T-helper 17 cell (primary cell): Measurements from ENCODE around the gene NCF4. TPM values are rescaled to one million over a fixed set of nuclear protein-coding genes. Genes with fewer than 3 reads are reported as not detected.

Experiments used
- ATAC-seq: fragments of 150-1000 bp; cut with Tn5 transposase; 2 replicates; pipeline ENCODE4 v1.10.0; 2021; ENCODE audit warnings: mild to moderate bottlenecking, moderate library complexity
- DNase-seq, 3 donors: peaks; one replicate each; pipeline versions ENCODE4 v3.0.0 to v3.0.0-alpha.2; 2020 to 2021
- H3K9me3 ChIP-seq: one replicate; pipeline ENCODE4 v1.7.0; 2013; ENCODE audit warnings: low read length, mild to moderate bottlenecking; ENCODE audit not compliant: control insufficient read depth, poor library complexity, severe bottlenecking
- H3K27ac Mint-ChIP-seq: one replicate; pipeline ENCODE4 v1.8.0; 2022; ENCODE audit warnings: mild to moderate bottlenecking, moderate library complexity, mixed read lengths
- H3K27me3 Mint-ChIP-seq: one replicate; pipeline ENCODE4 v1.8.0; 2022; ENCODE audit warnings: mixed read lengths
- H3K36me3 Mint-ChIP-seq: one replicate; pipeline ENCODE4 v1.8.0; 2022; ENCODE audit warnings: low read depth, mixed read lengths
- H3K4me1 Mint-ChIP-seq: one replicate; pipeline ENCODE4 v1.8.0; 2022; ENCODE audit warnings: mild to moderate bottlenecking, mixed read lengths
- H3K4me3 Mint-ChIP-seq: one replicate; pipeline ENCODE4 v1.8.0; 2022; ENCODE audit warnings: mild to moderate bottlenecking, moderate library complexity, mixed read lengths
- total RNA-seq, 4 donors: library from RNA in 2 of 4; stranded (reverse) in 2 of 4; gene quantifications; one replicate each; pipeline ENCODE4 v1.2.3 and lab custom pipeline; 2022 to 2026

Gene NCF4
- total RNA-seq, 2 donors from 2014 or later: 31.7 to 37.1 TPM

GRCh38 chr22:36916034-36916433 lies 55.2 kb downstream of the NCF4 start:
- no peak overlapping the region for H3K27ac Mint-ChIP-seq
- DNase-seq (no peak), ATAC-seq (no peak)
- H3K27me3 Mint-ChIP-seq: peaks cover 19% of the 10 kb centered on the region
- no peaks in the 10 kb centered on the region for H3K9me3 ChIP-seq
- H3K36me3 Mint-ChIP-seq: peaks cover 4% of the 10 kb centered on the region
- H3K4me1 Mint-ChIP-seq: peaks cover 15% of the 10 kb centered on the region
- H3K4me3 Mint-ChIP-seq: no peak overlapping the region

GRCh38 chr22:36918586-36919284 lies 57.9 kb downstream of the NCF4 start:
- Mint-ChIP-seq H3K27ac (no peak overlapping the region), H3K4me3 (no peak overlapping the region), H3K36me3 (peaks cover 5% of the 10 kb centered on the region), H3K27me3 (peaks cover 22% of the 10 kb centered on the region), H3K4me1 (peaks cover 11% of the 10 kb centered on the region)
- H3K9me3 ChIP-seq: no peaks in the 10 kb centered on the region
- ATAC-seq: no peak
- DNase-seq: no peak

- Mint-ChIP-seq H3K27me3 (peaks cover 39% of the 10 kb centered on the region), H3K4me1 (peaks cover 11% of the 10 kb centered on the region), H3K36me3 (peaks cover 12% of the 10 kb centered on the region), H3K4me3 (no peak overlapping the region), H3K27ac (peak overlapping the region; percentile 17)
- no peaks in the 10 kb centered on the region for H3K9me3 ChIP-seq
- DNase-seq (no peak), ATAC-seq (peak; percentile 55)
Observed at GRCh38 chr22:36921309-36922104, 60.7 kb downstream of the NCF4 start.

- no peaks in the 10 kb centered on the region for H3K9me3 ChIP-seq
- Mint-ChIP-seq H3K27me3 (peaks cover 43% of the 10 kb centered on the region), H3K4me3 (no peak overlapping the region), H3K27ac (no peak overlapping the region), H3K4me1 (peaks cover 11% of the 10 kb centered on the region), H3K36me3 (peaks cover 12% of the 10 kb centered on the region)
- DNase-seq: no peak
- ATAC-seq: no peak
Observed at GRCh38 chr22:36922105-36922608, 61.4 kb downstream of the NCF4 start.

- H3K9me3 ChIP-seq: no peaks in the 10 kb centered on the region
- peaks cover 12% of the 10 kb centered on the region for H3K36me3 Mint-ChIP-seq
- DNase-seq (no peak), ATAC-seq (no peak)
- H3K4me3 Mint-ChIP-seq: no peak overlapping the region
- peaks cover 44% of the 10 kb centered on the region for H3K27me3 Mint-ChIP-seq
- peaks cover 14% of the 10 kb centered on the region for H3K4me1 Mint-ChIP-seq
- H3K27ac Mint-ChIP-seq: no peak overlapping the region
Observed at GRCh38 chr22:36922711-36923110, 61.9 kb downstream of the NCF4 start.

- H3K4me1 Mint-ChIP-seq: peaks cover 14% of the 10 kb centered on the region
- H3K36me3 Mint-ChIP-seq: peaks cover 12% of the 10 kb centered on the region
- peaks cover 49% of the 10 kb centered on the region for H3K27me3 Mint-ChIP-seq
- ATAC-seq: no peak
- H3K27ac Mint-ChIP-seq: no peak overlapping the region
- no peak overlapping the region for H3K4me3 Mint-ChIP-seq
- DNase-seq: no peak
- H3K9me3 ChIP-seq: no peaks in the 10 kb centered on the region
Observed at GRCh38 chr22:36923131-36923788, 62.5 kb downstream of the NCF4 start.

GRCh38 chr22:36924151-36924698 lies 63.4 kb downstream of the NCF4 start:
- Mint-ChIP-seq H3K36me3 (peaks cover 12% of the 10 kb centered on the region), H3K4me1 (peaks cover 14% of the 10 kb centered on the region), H3K27ac (no peak overlapping the region), H3K4me3 (no peak overlapping the region), H3K27me3 (peaks cover 54% of the 10 kb centered on the region)
- no peak for DNase-seq
- ATAC-seq: no peak
- H3K9me3 ChIP-seq: no peaks in the 10 kb centered on the region

- Mint-ChIP-seq H3K4me1 (peaks cover 16% of the 10 kb centered on the region), H3K27ac (no peak overlapping the region), H3K36me3 (peaks cover 12% of the 10 kb centered on the region), H3K4me3 (no peak overlapping the region), H3K27me3 (peaks cover 47% of the 10 kb centered on the region)
- DNase-seq (no peak), ATAC-seq (no peak)
- H3K9me3 ChIP-seq: no peaks in the 10 kb centered on the region
Observed at GRCh38 chr22:36925388-36926290, 64.8 kb downstream of the NCF4 start.

- Mint-ChIP-seq H3K36me3 (peaks cover 7% of the 10 kb centered on the region), H3K27ac (no peak overlapping the region), H3K27me3 (peaks cover 45% of the 10 kb centered on the region), H3K4me1 (peaks cover 13% of the 10 kb centered on the region), H3K4me3 (no peak overlapping the region)
- no peaks in the 10 kb centered on the region for H3K9me3 ChIP-seq
- ATAC-seq (no peak), DNase-seq (no peak)
Observed at GRCh38 chr22:36926309-36926708, 65.5 kb downstream of the NCF4 start.

- H3K27ac Mint-ChIP-seq: no peak overlapping the region
- peaks cover 7% of the 10 kb centered on the region for H3K36me3 Mint-ChIP-seq
- ATAC-seq (no peak), DNase-seq (no peak)
- peaks cover 43% of the 10 kb centered on the region for H3K27me3 Mint-ChIP-seq
- H3K4me1 Mint-ChIP-seq: peaks cover 12% of the 10 kb centered on the region
- H3K9me3 ChIP-seq: no peaks in the 10 kb centered on the region
- no peak overlapping the region for H3K4me3 Mint-ChIP-seq
Observed at GRCh38 chr22:36926721-36927435, 66.1 kb downstream of the NCF4 start.
